ENCODE results near the gene ITPR3.

Gene ITPR3

DNA sequence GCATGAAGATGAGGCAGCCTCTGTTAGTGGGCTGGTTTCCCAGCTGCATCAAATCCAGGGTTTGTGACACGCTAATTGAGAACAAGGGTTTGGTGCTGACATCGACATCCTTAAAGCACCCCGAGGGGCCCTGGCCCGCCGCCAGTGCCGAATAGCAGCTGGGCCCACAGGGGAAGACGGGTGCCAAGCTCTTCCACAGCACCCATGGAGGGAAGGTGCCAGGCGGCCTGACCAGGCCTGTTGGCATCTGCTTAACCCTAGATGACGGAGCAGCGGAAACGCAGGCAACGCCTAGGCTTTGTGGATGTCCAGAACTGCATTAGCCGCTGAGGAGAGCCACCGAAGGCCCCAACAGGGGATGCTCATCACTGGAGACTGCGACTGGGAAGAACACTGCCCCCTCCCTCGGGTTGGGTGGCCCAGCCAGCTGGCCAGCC lies 74.3 kb downstream of the ITPR3 start:
- TF ChIP-seq, protein P1, sequence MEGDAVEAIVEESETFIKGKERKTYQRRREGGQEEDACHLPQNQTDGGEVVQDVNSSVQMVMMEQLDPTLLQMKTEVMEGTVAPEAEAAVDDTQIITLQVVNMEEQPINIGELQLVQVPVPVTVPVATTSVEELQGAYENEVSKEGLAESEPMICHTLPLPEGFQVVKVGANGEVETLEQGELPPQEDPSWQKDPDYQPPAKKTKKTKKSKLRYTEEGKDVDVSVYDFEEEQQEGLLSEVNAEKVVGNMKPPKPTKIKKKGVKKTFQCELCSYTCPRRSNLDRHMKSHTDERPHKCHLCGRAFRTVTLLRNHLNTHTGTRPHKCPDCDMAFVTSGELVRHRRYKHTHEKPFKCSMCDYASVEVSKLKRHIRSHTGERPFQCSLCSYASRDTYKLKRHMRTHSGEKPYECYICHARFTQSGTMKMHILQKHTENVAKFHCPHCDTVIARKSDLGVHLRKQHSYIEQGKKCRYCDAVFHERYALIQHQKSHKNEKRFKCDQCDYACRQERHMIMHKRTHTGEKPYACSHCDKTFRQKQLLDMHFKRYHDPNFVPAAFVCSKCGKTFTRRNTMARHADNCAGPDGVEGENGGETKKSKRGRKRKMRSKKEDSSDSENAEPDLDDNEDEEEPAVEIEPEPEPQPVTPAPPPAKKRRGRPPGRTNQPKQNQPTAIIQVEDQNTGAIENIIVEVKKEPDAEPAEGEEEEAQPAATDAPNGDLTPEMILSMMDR (IDR thresholded peaks at IDR 0.05; ENCODE audit: insufficient read depth, low read depth, low read length, missing control alignments), result no peak

DNA sequence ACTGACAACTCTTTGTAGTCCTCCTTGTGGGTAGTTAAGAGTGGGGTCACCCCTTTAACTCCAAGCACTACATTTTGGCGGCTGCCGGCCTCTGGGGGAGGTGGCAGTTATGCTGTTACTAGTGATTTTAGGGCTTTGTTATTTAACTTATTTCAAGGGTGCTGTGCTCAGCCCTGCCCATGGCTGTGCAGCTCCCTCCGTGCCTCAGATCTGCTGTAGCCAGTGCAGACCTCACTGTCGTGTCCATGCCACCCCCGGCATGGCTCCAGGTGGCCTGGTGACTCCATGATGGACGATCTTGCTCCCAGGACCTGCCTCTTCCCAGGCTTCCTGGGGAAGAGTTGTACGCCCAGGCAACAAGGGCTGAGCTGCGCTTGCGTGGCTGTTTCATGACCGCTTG lies 75.0 kb downstream of the ITPR3 start:
- no peak overlapping the region for H3K4me3 ChIP-seq (ENCODE audit: low read length)
- TF ChIP-seq, protein P1 (IDR thresholded peaks at IDR 0.05; ENCODE audit: insufficient read depth, low read depth, low read length, missing control alignments), result no peak
- no peak for DNase-seq (ENCODE audit: low read depth)

More for the DNA sequence above, 74.3 kb downstream of the ITPR3 start:
- peak; percentile 54 for DNase-seq (ENCODE audit: low read depth)
- H3K4me3 ChIP-seq (ENCODE audit: low read length), result no peak overlapping the region

DNA sequence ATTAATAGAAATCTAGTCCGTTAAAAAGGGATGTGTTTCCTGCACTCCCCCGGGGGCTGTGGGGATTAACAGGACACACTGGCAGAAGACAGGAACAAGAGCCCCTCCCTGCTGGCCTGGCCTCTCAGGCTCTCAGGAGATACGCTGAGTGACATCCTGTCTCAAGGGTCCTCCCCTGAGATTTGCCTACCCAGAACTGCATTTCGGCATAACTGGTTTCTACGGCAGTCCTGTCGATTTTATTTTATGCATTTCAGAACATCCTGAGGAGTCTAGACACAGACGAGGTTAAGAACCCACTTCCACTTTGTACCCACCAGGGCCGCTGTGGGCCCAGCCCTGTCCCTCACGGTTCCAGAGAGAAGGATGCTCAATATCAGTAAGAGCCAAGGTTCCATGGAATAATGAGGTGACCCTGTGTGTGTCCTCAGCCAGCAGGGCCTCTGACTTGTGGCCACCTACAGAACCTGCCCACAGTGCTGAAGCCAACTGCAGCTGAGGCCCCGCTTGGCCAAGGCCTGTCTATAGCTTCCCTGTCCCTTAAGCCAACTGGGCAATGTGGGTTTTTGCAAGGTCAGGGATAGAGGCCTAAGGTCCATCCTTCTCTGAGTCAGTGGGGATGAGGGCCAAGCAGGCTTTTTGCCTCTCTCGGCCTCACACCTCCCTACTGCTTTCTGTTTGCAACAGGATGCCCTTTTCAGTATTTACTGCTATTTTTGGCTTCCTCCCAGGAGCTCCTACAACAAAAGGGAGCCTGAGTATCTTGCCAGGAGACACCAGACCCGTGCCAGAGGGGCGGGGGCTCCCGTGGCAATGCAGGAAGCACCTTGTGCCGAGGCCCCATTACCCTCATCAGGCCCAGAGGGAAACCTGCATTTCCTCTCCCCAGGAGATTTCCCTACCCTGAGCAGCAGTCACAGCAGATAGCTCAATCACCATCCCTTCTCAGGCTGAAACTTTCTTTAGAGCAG lies 75.7 kb downstream of the ITPR3 start:
- H3K4me3 ChIP-seq (ENCODE audit: low read length), result no peak overlapping the region
- TF ChIP-seq, protein P1 (IDR thresholded peaks at IDR 0.05; ENCODE audit: insufficient read depth, low read depth, low read length, missing control alignments), result no peak
- no peak for DNase-seq (ENCODE audit: low read depth)

DNA sequence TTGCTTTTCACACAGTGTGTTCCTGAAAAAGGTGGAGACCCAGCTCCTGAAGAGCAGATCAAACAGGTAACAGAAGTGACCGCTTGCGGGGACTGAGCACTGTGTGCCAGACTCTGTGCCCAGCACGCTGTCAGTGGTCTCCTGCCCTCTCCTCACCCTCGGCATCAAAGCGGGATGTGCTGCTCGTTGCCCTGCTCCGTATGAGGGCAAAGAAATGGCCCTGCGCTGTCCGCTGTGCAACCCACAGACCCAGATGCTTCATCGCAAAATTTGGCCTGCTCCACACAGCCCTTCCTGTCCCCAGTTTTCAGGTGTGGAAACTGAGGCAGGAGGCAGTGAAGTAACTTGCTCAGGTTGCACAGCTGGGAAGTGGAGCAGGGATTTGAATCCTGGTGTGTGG lies 76.7 kb downstream of the ITPR3 start:
- H3K4me3 ChIP-seq (ENCODE audit: low read length), result no peak overlapping the region
- DNase-seq (ENCODE audit: low read depth), result no peak
- TF ChIP-seq, protein P1 (IDR thresholded peaks at IDR 0.05; ENCODE audit: insufficient read depth, low read depth, low read length, missing control alignments), result no peak

DNA sequence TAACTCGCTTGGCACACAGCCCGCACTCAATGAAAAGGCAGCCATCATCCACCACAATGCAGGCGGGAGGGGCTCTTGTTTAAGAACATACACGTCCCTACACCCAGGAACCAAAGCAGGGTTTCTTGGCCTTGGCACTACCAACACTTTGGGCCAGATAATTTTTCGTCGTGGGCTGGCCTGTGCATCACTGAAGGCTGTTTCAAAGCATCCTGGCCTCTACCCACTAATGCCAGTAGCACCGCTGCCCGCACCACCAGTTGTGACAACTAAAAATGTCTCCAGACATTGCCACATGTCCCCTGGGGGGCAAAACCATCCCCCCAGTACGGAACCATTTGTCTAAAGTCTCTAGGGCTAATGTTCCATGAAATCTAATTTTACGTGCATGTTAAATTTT lies 77.4 kb downstream of the ITPR3 start:
- DNase-seq (ENCODE audit: low read depth), result no peak
- no peak overlapping the region for H3K4me3 ChIP-seq (ENCODE audit: low read length)
- TF ChIP-seq, protein P1 (IDR thresholded peaks at IDR 0.05; ENCODE audit: insufficient read depth, low read depth, low read length, missing control alignments), result no peak

DNA sequence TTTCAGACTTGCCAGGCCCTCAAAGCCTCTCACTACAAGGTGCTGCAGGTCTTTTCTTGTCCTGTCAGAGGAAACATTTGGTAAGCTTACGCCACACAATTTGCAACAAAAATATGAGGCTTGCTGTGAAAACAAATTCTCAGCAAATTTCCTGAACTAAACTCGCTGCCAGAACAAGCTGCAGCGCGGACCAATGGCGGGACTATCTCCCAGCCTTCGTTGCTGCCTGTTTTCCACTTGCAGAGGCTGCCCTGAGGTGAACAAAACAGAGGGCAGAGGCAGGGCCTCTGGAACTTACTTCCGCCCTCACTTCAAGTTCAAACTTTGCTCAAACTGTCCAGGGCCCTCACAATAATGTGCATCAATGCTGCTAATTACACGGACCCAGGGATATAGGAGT lies 78.0 kb downstream of the ITPR3 start:
- TF ChIP-seq, protein P1 (IDR thresholded peaks at IDR 0.05; ENCODE audit: insufficient read depth, low read depth, low read length, missing control alignments), result no peak
- peak; percentile 61 for DNase-seq (ENCODE audit: low read depth)
- no peak overlapping the region for H3K4me3 ChIP-seq (ENCODE audit: low read length)
